Activated T-helper 1 cell treated with Interleukin-2 at 50 U/mL for 16 hours (primary cell): ENCODE results near the gene TRDMT1.

Experiments used
- DNase-seq: peaks from one replicate; pipeline ENCODE4 v3.0.0-alpha.2; 2020; ENCODE audit warnings: low read depth

Gene TRDMT1

DNA sequence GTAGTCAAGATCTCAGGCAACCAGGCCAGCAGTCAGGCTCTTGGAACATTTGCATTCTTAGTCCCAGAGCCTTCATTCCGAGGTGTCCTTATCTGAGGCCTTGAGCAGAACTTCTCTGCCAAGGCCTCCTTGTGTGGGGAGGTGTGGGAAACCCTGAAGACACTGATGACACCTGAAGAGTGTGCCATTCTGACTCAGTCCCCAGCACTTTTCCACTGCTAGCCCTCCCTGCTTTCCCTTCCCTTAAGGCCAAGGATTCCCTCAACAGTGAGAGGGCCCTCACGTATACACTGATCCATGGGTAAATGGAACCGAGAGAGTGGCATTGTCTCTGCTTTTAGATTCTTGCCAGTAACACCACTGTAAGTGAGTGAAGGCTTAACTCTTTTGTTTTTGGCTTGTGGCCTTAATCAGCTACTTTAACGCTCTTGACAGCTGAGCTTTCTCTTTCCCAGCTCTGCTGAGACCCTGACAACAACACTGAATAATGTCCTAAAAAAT lies 30.3 kb downstream of the TRDMT1 start:
- no peak for DNase-seq

DNA sequence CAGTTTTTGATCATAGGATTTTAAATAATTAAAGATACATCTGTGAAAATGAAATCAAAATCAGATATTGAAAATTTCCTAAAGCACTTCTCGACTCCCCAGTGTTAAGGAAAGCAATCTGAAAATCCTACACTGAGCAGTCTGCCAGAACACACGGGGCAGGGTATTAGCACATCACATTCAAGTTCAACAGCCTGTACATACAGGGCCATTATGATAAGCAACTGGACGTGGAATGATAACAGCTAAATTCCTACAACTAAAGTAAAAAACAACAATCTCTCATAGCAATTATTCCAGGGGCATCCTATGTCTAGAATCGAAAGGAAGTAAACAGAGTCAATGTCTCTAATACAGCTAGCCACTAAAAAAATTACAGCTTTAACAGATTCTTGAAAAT lies 31.7 kb downstream of the TRDMT1 start:
- DNase-seq = no peak

DNA sequence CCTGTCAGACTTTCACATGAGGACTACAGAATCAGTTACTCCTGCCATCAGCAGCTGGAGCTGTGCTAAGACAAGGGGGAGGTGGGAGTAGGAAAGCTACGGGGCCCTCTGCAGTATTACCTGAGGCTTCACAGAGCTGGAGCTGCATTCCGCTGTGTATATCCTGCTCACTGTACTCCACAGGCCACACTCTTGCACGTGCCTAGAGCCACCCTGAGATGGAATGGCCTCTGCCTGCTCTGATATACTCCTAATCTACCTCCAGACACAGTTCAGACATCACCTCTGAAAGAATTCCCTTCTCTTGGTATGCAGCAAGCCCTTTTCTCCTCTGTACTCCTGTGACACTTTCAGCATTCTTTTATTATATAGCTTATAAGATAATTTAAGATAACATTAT lies 34.8 kb downstream of the TRDMT1 start:
- no peak for DNase-seq

GRCh38 chr10:17162828-17163227 lies 38.6 kb downstream of the TRDMT1 start:
- no peak for DNase-seq

DNA sequence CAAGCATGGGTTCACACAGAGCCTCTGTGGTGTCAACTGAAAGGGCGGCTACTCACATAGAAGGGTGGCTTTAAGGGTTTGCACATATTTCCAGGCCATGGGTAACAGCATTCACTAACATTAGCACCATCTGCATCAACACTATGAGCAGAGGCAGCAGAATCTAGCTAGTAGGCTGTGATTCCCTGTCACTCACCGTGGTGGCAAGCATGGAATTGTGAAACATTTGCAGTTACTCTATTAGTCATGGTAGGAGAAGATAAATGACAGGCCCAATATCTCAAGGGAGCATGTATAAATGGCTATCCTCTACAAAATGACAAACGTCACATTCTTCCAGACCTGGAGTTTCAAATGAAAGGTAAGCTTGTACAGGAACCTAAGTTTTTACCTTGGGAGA lies 39.7 kb downstream of the TRDMT1 start:
- DNase-seq = no peak

DNA sequence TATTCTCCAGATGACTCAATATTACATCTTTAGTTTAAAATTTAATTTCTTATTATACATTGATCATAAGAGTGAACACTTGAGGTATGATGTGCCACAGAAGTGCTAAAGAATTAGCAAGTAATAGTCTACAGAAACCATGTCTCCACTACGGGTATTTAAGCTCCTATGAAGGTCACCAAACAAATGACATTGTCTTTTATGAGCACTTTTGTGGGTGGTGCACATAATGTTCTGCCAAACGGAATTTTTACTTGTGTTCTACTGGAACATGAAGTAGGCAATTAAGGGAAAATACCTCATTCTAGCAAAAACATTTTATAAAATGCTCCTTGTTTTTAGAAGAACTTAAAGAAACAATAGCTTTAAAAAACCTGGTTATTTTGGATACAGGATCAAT lies 44.4 kb downstream of the TRDMT1 start:
- no peak for DNase-seq

DNA sequence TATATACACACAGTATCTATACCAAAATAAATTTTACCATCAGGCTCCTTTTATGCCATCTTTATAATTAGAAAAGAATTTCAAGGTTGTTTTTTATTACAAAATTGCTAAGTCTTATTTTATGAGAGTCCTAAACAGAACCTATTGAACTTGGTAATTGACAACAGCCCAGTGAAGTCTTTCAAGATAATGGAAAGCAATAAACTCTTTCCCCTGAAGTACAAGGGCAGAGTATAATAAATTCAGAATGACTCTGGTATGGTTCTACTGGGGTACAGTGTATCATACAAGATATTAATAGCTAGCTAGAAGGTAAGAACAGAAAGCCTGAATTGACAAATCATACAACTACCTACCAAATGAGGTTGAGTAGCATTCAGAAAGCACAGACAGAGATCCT lies 45.6 kb downstream of the TRDMT1 start:
- no peak for DNase-seq

GRCh38 chr10:17154116-17154515 lies 47.4 kb downstream of the TRDMT1 start:
- no peak for DNase-seq

GRCh38 chr10:17153321-17153720 lies 48.2 kb downstream of the TRDMT1 start:
- no peak for DNase-seq

DNA sequence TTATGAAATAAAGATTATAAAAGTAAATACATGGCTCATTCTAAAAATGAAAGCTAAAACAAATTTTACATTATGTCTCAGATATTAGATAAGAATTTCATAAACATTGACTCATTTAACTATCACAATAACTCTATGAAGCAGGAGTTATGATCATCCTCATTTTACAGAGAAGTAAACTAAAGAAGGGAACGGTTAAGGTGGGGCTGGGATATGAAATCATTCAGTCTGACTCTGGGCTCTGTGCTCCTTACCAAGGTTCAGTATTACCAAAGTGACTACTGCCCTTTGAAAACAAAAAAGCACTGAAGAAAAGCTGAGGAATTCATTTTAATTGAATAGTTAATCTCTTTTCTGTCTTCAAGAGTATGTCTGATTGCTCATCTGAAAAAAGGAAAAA lies 49.8 kb downstream of the TRDMT1 start:
- DNase-seq = no peak

DNA sequence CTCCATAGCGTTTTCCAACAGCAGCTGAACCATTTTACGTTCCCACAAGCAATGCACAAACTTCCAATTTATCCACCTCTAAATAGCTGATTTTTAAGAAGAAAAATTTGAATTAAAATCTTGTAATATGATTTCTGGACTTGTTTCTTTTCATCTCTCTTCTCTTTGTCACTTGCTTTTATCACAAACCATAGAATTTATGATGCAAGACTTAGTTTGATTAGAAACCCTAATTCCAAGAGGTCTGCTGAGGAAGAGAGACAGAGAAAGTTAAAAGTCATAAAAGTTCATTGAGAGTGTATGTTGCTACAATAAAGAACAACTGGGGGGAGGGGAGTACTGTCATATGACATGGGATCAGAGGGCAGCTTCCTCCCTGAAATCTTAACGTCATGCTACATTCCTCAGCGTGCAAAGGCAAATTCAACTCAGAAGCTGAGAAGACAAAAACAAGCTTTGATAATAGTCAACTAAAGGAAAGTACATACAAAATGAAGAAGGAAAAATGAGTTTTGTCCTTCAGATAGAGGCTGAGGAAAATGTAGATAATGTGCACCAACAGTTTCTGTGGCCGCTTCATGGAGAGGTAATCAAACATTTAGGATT lies 53.5 kb downstream of the TRDMT1 start:
- no peak for DNase-seq

DNA sequence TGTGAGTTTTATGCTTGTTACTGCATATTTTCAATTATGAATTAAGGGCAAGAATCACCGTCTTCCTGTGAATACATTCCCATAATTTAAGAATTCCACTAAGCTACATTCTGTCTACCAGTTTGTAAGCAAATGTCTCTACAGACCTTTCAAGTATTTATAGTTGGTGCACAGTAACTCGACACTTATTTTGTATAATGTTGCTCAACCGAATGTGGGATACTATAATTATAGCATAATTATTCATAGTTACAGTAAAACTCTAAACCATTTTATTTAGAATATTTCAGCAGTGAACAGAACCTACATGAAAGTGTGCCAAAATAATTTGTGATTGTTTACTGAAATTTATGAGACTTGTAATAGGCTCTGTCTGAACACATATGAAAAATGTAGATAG lies 54.6 kb downstream of the TRDMT1 start:
- no peak for DNase-seq

DNA sequence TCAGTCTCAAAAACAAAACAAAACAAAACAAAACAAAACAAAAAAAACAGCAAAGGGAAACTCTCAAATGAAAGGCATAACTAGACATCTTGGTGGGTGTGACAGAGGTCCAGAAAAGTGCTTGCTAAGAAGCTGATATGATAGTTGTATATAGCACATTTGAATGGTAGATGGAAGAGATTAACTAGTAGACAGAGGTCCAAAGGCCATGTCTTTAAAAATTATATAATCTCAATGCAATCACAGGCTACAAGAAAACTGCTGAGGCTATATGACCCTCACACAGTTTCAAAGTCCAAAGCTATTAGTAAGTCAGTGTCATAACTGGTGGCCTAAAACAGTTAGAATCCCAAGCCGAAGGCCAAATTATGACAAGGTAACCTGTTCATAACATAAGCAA lies 56.2 kb downstream of the TRDMT1 start:
- no peak for DNase-seq

GRCh38 chr10:17144757-17145156 lies 56.7 kb downstream of the TRDMT1 start:
- no peak for DNase-seq

DNA sequence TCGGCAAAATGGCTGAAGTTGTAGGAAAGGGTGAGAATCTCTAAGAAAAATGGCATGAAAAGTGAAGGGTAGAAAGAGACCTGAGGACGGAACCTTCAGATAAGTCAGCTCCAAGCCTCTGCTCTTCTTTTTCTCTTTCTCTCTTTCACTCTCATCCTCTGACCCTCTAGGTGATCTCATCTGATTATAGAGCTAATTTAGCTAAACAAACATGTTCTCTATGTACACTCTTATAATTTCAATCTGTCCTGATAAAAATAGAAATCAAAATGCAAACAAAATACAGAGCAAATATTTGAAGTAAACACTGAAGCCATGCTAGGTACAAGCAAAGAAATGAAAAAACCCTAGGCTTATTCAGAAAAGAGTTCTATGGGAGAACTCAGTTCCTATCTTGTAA lies 57.4 kb downstream of the TRDMT1 start:
- no peak for DNase-seq

DNA sequence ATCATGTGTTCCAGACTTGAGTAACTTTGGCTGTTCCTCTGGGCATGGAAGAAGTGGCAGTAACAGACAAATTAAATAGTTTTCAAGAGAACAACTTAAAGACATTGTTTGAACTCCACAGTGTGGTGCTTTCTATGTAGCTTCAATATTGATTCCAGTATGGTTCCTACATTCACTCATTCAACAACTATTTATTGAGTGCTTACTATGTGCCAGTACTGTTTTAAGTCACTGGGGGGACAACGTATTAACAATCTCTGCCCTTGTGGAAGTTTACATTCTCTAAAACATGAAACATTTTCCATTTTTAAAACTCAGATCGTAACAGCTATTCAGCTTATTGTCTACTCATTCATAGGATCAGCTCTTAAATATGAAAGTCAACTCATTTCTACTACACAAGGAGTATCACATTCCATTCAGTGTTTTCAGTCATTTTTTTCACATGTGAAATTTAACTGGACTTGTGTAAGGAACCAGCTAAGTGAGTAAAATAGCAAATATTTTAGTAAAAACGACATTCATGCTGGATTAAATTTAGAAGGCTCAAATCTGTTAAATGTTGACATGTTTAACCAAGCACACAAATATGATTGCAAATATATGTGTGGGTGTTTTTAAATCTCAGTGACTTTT lies 58.3 kb downstream of the TRDMT1 start:
- DNase-seq = no peak

GRCh38 chr10:17141504-17142229 lies 59.8 kb downstream of the TRDMT1 start:
- DNase-seq = no peak

DNA sequence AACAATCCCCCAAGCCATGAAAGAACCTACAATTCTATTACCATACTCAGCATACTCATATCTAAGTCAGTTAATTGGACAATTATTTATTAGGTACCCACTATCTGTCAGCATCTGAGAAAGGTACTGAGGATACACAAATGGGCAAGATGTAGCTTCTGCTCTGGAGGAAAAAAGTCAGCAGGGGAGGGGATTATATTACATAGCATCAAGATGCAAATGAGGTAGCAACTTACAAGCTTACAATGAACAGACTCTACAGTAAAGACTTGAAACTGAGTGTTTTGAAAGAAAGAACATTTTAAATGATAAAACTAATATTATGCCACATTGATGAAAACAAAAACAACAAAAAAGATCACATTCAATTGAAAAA lies 61.1 kb downstream of the TRDMT1 start:
- no peak for DNase-seq

DNA sequence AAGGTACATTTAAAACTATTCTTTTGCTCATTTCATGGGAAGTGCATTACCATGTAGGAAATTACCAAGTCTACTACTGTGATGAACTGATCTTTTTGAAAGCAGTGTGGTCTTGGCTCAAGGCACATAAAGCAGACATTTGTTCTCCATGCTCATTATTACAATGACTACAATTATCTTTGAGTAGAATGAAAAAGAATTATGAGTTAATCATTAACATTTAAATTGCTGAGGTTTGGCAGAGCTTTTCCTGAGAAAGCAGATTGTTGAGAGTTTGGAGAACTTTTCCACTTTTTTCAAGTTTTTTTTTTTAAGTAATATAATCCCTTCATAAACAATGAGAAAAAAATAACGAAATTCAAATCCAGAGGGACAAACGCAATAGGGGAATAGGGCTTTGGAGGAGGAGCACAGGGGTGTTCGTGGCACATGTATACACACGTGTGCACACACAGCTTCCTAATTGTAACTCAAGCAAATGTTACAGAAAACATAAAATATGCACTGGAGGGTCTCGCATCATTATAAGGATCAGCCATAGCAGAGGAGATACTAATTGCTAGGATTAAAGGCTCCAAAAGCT lies 62.9 kb downstream of the TRDMT1 start:
- no peak for DNase-seq

GRCh38 chr10:17134737-17135260 lies 66.7 kb downstream of the TRDMT1 start:
- no peak for DNase-seq

GRCh38 chr10:17134282-17134681 lies 67.2 kb downstream of the TRDMT1 start:
- DNase-seq = no peak

GRCh38 chr10:17129741-17130140 lies 71.7 kb downstream of the TRDMT1 start, which contains the start of gene CUBN:
Gene CUBN (minus strand): TSS chr10:17129811. CDS start chr10:17129765, 46 bp downstream.
- DNase-seq = no peak

GRCh38 chr10:17128261-17128660 lies 73.2 kb downstream of the TRDMT1 start:
- no peak for DNase-seq
